NT2/D1 (cell line): ENCODE measurements around the gene DRD4.

Experiments
- SUZ12 ChIP-seq: IDR thresholded peaks from 2 replicates; pipeline ENCODE4 v1.6.1; 2011; ENCODE audit not compliant: insufficient read length, insufficient read depth; ENCODE audit errors: extremely low read depth
- ZNF274 ChIP-seq: IDR thresholded peaks from 2 replicates; pipeline ENCODE4 v1.6.1; 2011; ENCODE audit warnings: mild to moderate bottlenecking, low read depth, low read length

DNA sequence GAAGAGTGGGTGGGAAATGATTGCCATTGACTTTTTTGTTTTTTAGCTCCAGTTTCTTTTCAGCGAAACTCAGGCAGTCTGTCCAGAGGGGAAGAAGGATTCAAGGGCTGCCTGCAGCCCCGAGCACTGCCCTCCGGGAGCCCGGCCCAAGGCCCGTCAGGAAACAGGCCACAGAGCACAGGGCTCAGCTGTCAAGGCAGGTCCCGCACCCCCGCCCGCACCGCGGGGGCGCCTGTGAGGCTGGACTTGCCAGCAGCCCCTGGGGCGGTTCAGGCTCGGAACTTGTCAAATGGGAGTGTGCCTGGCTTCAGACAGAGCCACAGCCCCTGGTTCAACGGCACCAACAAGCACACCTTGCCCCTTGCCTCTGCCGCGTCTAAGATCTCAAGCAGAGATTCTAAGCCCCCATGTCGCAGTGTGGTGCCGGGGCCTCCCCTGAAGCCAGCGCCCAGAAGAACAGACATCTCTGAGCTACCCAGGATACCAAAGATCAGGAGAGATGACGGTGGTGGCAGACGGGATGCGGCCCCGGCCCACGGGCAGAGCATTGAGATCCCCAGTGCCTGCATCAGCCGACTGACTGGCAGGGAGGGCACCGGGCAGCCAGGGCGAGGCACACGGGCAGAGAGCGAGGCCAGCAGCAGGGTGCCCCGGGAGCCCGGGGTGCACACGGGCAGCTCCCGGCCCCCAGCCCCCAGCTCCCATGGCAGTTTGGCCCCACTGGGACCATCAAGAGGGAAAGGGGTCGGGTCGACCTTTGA lies 29.9 kb upstream of the DRD4 start:
- no peak for TF ChIP-seq ZNF274
- no peak for TF ChIP-seq SUZ12
